CMK (cell line): ENCODE measurements around the gene C8B.
A peak's percentile ranks its signal among the peaks of the same experiment; 100 is the strongest.

ENCODE experiments used
- DNase-seq: peaks from one replicate; pipeline ENCODE4 v3.0.0-alpha.2; 2010; ENCODE audit warnings: low read depth

The C8B gene

DNA sequence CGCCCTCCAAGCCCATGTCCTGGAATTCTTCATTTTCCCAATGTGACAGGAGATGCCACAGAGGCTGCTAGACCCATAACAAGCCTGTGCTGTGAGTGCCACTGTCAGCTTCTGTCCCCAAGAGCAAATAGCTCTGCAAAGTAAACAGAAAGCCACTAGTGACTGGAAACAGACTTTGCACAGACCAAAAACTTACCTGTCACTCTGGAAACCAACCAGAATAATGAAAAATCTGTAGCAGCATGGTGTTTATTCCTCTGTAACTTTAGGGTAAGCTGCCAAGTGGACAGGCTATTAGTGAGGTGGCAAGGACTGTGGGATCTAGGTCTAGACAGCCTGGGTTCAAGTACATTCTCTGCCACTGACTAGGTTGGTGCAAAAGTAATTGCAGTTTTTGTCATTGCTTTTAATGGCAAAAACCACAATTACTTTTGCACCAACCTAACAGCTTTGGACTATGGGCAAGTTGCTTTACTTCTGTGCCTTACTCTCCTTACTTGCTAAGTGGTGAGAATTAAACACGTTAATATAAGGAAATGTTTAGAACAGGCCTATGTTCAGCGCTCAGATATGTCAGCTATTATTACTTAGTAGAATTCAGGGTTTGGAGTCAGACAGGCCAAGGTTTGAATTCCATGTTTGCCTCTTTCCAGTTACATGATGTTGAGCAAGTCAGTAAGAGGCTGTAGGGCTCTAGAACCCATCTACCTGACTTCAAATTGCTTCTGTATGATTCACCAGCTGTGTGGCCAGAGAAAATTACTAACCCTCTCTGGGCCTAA lies at the start of gene C8B:
Gene C8B, minus strand, starts transcription at position 100 of the 782 bp plus-strand sequence. Its CDS starts 67 bp downstream, at position 33.
- no peak for DNase-seq

DNA sequence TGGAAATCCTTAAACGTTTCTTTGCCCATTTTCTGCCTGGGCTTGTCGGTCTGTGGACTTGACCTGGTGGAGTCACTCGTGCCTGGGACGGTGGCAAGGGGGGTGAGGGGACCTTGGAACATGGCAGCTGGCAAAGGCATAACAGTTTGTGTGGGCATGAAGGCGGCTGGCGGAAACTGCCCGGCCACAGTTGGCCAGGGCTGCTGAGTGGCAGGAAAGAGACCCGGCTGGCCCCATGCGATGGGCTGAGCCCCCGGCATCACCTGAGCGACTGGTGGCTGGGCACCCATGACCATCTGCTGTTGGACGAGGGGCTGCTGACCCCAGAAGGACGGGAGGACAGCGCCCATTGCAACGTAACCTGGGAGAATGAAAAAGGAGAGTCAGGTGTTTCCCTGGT lies 49.3 kb upstream of the C8B start:
- no peak for DNase-seq

DNA sequence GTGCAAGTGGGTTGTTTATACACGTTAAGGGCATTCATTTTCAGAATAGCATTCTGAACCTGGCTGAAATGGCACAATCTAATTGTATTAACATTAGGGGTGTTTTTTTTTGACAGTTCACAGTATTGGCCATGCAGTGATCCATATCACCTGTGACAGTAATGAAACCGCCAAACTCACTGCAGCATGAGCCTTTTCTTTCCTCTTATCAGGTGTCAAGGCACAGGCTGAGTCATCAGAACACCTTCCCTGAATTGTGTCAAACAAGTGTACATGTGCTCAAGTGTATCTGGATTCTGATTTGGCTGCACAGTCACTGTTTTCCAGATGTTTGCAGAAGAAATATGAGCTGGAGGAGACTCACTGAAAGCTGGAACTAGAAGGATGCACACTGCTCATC lies 47.7 kb upstream of the C8B start:
- no peak for DNase-seq

GRCh38 chr1:57012315-57012714 lies 46.5 kb upstream of the C8B start:
- no peak for DNase-seq

DNA sequence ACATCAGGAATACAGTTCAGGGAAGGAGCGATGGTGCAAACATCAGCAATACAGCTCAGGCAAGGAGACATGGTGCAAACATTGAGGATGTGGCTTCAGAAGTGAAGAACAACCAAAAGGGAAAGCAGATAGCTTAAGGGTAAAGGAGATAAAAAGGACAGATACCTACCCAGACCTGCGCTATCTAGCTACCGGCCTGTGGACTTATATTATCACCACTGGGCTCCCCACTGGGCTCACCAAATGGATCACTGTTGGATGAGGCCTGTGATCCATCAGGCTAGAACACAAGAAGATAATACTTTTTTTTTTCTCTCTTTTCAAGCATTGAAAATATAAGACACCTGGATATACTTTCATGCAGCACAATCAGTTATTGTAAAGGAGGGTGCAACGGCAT lies 44.7 kb upstream of the C8B start:
- DNase-seq, result no peak

DNA sequence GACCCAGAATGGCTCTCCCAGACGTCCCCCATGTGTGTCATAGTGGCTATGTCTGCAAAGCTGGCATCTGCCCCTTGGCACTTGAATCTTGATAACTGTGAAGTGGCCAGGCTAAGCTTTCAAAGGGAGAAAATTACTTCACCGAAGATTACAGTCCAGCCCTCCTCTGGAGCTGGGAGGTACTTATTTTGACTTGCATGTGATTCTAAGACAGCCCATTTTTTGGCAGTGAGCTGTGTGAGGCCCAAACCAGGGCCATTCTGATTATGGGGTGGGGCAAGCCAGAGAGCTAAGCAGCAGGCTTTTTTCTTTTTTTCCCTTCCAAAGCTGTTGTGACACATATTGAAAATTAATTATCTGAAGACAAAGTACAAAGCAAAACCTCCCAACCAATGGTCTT lies 42.1 kb upstream of the C8B start:
- DNase-seq, result no peak

DNA sequence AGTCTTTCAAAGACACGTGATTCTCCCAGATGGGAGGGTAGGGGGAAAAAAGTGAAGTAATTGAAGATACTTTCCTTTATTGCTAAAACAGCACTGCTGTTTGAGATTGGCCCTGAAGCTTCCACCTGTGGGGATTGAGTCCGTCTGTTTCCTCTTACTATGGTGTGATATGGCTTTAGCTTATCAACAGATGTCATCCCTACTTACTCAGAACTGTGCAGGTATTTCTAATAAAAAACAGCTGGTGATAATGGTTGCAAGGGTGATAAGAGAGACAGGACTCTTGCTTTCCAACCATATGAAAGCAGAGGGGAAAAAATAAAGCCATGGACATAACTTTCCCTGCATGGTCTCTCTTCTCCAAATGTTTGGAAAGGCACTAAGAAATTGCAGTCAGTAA lies 41.7 kb upstream of the C8B start:
- DNase-seq, result no peak

GRCh38 chr1:57003398-57004139 lies 37.8 kb upstream of the C8B start:
- DNase-seq, result no peak

- DNase-seq, result no peak
These were observed 29.7 kb upstream of the C8B start for GRCh38 chr1:56995414-56996100.

- no peak for DNase-seq
These were observed 27.7 kb upstream of the C8B start for GRCh38 chr1:56993475-56993874.

- DNase-seq, result no peak
These were observed 26.7 kb upstream of the C8B start for GRCh38 chr1:56992318-56993125.

GRCh38 chr1:56991576-56991975 lies 25.8 kb upstream of the C8B start:
- DNase-seq, result no peak

DNA sequence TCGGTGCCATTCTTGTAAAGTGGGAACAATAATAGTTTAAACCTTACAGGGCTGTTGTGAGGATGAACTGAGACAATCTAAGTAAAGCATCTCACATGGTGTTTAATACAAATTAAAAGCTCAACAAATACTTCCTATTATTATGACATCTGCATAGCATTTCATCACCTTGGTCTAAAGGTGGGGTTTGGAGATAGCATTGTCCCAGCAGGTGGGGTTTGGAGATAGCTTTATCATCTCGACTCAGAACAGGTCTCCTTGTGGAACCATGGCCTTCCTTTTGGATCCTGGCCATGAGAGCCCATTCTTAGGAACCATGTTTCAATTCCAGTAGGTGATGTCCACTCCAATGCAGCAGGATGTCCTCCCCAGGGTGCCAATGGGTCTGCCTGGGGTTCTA lies 20.6 kb upstream of the C8B start:
- DNase-seq, result no peak

DNA sequence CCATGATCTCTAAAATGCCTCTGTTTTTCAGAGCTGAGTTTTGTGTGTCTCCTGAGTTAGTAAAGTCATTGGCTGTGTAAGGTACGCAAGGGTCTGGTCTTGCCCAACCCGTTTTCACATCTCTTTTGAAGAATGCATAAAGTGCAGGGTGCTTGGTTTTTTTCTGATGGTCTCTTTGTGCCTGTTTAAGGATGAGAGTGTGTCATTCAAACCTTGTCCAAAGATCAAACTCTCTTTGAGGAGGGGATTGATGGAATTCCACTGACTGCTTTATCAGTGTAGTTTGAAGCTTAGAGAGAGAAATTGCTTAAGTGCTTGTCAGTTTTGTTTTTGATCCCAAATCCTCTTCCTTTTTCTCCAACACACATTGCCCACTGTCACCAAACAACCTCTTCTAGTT lies 20.0 kb upstream of the C8B start:
- DNase-seq, result no peak

DNA sequence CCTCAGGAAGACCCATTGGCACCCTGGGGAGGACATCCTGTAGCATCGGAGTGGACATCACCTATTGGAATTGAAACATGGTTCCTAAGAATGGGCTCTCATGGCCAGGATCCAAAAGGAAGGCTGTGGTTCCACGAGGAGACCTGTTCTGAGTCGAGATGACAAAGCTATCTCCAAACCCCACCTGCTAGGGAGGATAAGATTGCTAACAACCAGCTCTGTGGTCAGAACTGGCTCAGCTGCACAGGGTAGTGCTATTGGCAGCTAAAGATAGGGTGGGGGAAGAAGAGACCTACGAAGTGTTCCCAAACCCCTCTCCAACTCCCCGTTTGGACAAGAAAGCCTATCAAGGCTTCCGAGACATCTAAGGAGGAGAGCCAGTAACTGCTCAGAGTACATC lies 17.7 kb upstream of the C8B start:
- peak; percentile 5 for DNase-seq

DNA sequence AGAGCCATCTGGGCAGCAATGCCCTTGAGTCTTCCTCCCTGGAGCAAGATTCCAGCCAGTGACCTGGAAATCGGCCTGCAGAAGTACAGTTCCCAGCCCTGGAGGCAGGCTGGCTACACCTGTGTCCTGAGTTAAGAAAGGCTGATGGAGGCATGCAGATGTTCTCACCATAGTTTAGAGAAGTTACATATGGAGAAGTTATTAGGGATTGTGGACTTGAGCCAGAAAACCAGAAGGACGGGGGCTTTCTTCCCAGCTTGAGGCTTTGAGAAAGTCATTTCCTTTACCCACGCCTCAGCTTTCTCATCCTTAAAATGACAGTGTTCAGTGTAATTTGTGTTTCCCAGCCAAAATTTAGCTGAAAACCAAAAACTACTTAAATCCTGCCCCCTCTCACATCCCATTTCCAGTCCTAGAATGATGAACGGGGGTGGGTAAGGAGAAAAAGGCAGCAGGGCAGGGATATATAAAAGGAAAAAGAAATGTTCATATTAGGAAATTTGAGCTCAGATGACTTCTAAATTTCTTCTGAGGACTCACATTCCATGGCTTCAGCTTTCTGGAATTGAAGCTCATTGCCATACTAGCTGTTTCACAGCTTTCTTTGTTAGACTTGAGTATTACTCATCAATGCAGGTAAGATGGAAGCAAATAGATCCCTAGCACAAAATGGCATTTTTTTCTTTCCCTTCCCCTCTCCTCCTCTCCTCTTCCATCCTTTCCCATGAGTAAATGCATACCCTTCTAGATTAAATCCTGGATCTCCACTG lies 14.4 kb upstream of the C8B start:
- DNase-seq, result no peak

- DNase-seq, result no peak
These were observed 13.0 kb upstream of the C8B start for GRCh38 chr1:56978819-56979218.

- DNase-seq, result no peak
These were observed 12.1 kb upstream of the C8B start for GRCh38 chr1:56977910-56978309.

- no peak for DNase-seq
These were observed 9.6 kb upstream of the C8B start for GRCh38 chr1:56975446-56975845.

GRCh38 chr1:56973923-56974742 lies 8.3 kb upstream of the C8B start:
- DNase-seq, result no peak

- DNase-seq, result no peak
These were observed 7.2 kb upstream of the C8B start for GRCh38 chr1:56972976-56973375.
